IgD-negative memory B cell (primary cell): ENCODE measurements around the gene KANTR. TPM values are rescaled to one million over a fixed set of nuclear protein-coding genes. Genes with fewer than 3 reads are reported as not detected.
"Not testable (repeated sequence)": the region's sequence is repeated elsewhere in the genome, so short reads cannot be mapped to it uniquely, and the experiment has no call there.

ENCODE experiments used
- H3K27ac Mint-ChIP-seq, 3 donors: one replicate each; pipeline ENCODE4 v1.8.0; 2020 to 2022; ENCODE audit warnings: mild to moderate bottlenecking in 3 of 3, mixed read lengths in 3 of 3, moderate library complexity in 1 of 3
- H3K27me3 Mint-ChIP-seq: one replicate; pipeline ENCODE4 v1.8.0; 2021; ENCODE audit warnings: mixed read lengths
- H3K36me3 Mint-ChIP-seq: one replicate; pipeline ENCODE4 v1.8.0; 2020; ENCODE audit warnings: mild to moderate bottlenecking, mixed read lengths
- H3K4me1 Mint-ChIP-seq, 3 donors: one replicate each; pipeline ENCODE4 v1.8.0; 2020 to 2022; ENCODE audit warnings: mixed read lengths in 3 of 3, mild to moderate bottlenecking in 1 of 3
- H3K4me3 Mint-ChIP-seq, 4 donors: one replicate each; pipeline ENCODE4 v1.8.0; 2020 to 2022; ENCODE audit warnings: mild to moderate bottlenecking in 4 of 4, mixed read lengths in 4 of 4, moderate library complexity in 3 of 4
- H3K9me3 Mint-ChIP-seq, 3 donors: one replicate each; pipeline ENCODE4 v1.8.0; 2020 to 2021; ENCODE audit warnings: mixed read lengths in 3 of 3, mild to moderate bottlenecking in 1 of 3
- polyA plus RNA-seq: library from polyadenylated mRNA; unstranded; fragments of 300-500 nt; fragmentation: Illumina TruSeq; gene quantifications from one replicate; pipeline ENCODE4 v1.2.3, GENCODE V29; 2021

The KANTR gene
- polyA plus RNA-seq, 1 donor from 2014 or later = 1.9 TPM

GRCh38 chrX:53133400-53133799 lies 39.5 kb downstream of the KANTR start:
- H3K4me1 Mint-ChIP-seq = no peaks in the 10 kb centered on the region
- peaks cover 1% of the 10 kb centered on the region for H3K27me3 Mint-ChIP-seq
- no peak overlapping the region for H3K27ac Mint-ChIP-seq
- H3K4me3 Mint-ChIP-seq = no peak overlapping the region
- no peaks in the 10 kb centered on the region for H3K9me3 Mint-ChIP-seq
- peaks cover 8% of the 10 kb centered on the region for H3K36me3 Mint-ChIP-seq

- no peak overlapping the region for H3K27ac Mint-ChIP-seq
- H3K27me3 Mint-ChIP-seq = peaks cover 1% of the 10 kb centered on the region
- no peaks in the 10 kb centered on the region for H3K4me1 Mint-ChIP-seq
- H3K4me3 Mint-ChIP-seq = no peak overlapping the region
- H3K9me3 Mint-ChIP-seq = no peaks in the 10 kb centered on the region
- peaks cover 10% of the 10 kb centered on the region for H3K36me3 Mint-ChIP-seq
Observed at GRCh38 chrX:53135581-53135980, 41.6 kb downstream of the KANTR start.

- no peak overlapping the region for H3K27ac Mint-ChIP-seq
- peaks cover 6% of the 10 kb centered on the region for H3K36me3 Mint-ChIP-seq
- H3K4me1 Mint-ChIP-seq = no peaks in the 10 kb centered on the region
- no peaks in the 10 kb centered on the region for H3K27me3 Mint-ChIP-seq
- peaks cover 0 to 2% (median 0%) of the 10 kb centered on the region in 3 donors for H3K9me3 Mint-ChIP-seq
- H3K4me3 Mint-ChIP-seq = no peak overlapping the region
Observed at GRCh38 chrX:53153581-53153980, 59.6 kb downstream of the KANTR start.

GRCh38 chrX:53155512-53156206 lies 61.7 kb downstream of the KANTR start:
- Mint-ChIP-seq H3K27me3 (no peaks in the 10 kb centered on the region), H3K4me3 (no peak overlapping the region), H3K27ac (no peak overlapping the region), H3K4me1 (no peaks in the 10 kb centered on the region), H3K36me3 (peaks cover 9% of the 10 kb centered on the region), H3K9me3 (peaks cover 0 to 2% (median 0%) of the 10 kb centered on the region in 3 donors)

GRCh38 chrX:53156207-53156596 lies 62.3 kb downstream of the KANTR start:
- H3K4me1 Mint-ChIP-seq = no peaks in the 10 kb centered on the region
- H3K9me3 Mint-ChIP-seq = no peaks in the 10 kb centered on the region
- no peak overlapping the region for H3K27ac Mint-ChIP-seq
- H3K4me3 Mint-ChIP-seq = no peak overlapping the region
- no peaks in the 10 kb centered on the region for H3K27me3 Mint-ChIP-seq
- peaks cover 9% of the 10 kb centered on the region for H3K36me3 Mint-ChIP-seq

GRCh38 chrX:53159184-53159583 lies 65.2 kb downstream of the KANTR start:
- Mint-ChIP-seq H3K27ac (no peak overlapping the region), H3K36me3 (peaks cover 4% of the 10 kb centered on the region), H3K9me3 (no peaks in the 10 kb centered on the region), H3K4me3 (no peak overlapping the region), H3K27me3 (no peaks in the 10 kb centered on the region), H3K4me1 (no peaks in the 10 kb centered on the region)

- peaks cover 4% of the 10 kb centered on the region for H3K36me3 Mint-ChIP-seq
- no peaks in the 10 kb centered on the region for H3K27me3 Mint-ChIP-seq
- no peak overlapping the region for H3K4me3 Mint-ChIP-seq
- H3K9me3 Mint-ChIP-seq = no peaks in the 10 kb centered on the region
- peak overlapping the region in 2 of 3 donors; percentile 15 to 43 for H3K27ac Mint-ChIP-seq
- H3K4me1 Mint-ChIP-seq = no peaks in the 10 kb centered on the region
Observed at GRCh38 chrX:53160297-53160983, 66.5 kb downstream of the KANTR start.

- Mint-ChIP-seq H3K4me3 (no peak overlapping the region), H3K4me1 (no peaks in the 10 kb centered on the region), H3K36me3 (peaks cover 4% of the 10 kb centered on the region), H3K9me3 (no peaks in the 10 kb centered on the region), H3K27me3 (no peaks in the 10 kb centered on the region), H3K27ac (no peak overlapping the region)
Observed at GRCh38 chrX:53163436-53163835, 69.5 kb downstream of the KANTR start.

GRCh38 chrX:53164566-53164965 lies 70.6 kb downstream of the KANTR start:
- H3K27me3 Mint-ChIP-seq, H3K9me3 Mint-ChIP-seq, H3K4me3 Mint-ChIP-seq, H3K36me3 Mint-ChIP-seq, H3K27ac Mint-ChIP-seq, H3K4me1 Mint-ChIP-seq: not testable (repeated sequence)

- Mint-ChIP-seq H3K4me3 (no peak overlapping the region), H3K9me3 (no peaks in the 10 kb centered on the region), H3K4me1 (no peaks in the 10 kb centered on the region), H3K27me3 (no peaks in the 10 kb centered on the region), H3K27ac (no peak overlapping the region), H3K36me3 (peaks cover 6% of the 10 kb centered on the region)
Observed at GRCh38 chrX:53166103-53166502, 72.2 kb downstream of the KANTR start.

GRCh38 chrX:53171356-53171755 lies 77.4 kb downstream of the KANTR start:
- H3K4me1 Mint-ChIP-seq = peaks cover 0 to 3% (median 0%) of the 10 kb centered on the region in 3 donors
- peaks cover 0 to 9% (median 3%) of the 10 kb centered on the region in 3 donors for H3K9me3 Mint-ChIP-seq
- no peak overlapping the region for H3K4me3 Mint-ChIP-seq
- no peak overlapping the region for H3K27ac Mint-ChIP-seq
- no peaks in the 10 kb centered on the region for H3K27me3 Mint-ChIP-seq
- H3K36me3 Mint-ChIP-seq = peaks cover 22% of the 10 kb centered on the region

Other genes starting within 250 kb of the KANTR start
- gene XAGE3, start 226.1 kb upstream of the KANTR start, polyA plus RNA-seq = not detected
- 7.4 TPM for gene FAM156B, start 196.8 kb upstream of the KANTR start, polyA plus RNA-seq
- 3.8 TPM for gene FAM156A, start 135.6 kb upstream of the KANTR start, polyA plus RNA-seq
- not detected for gene GPR173, start 45.4 kb upstream of the KANTR start, polyA plus RNA-seq
- 19.3 TPM for gene TSPYL2, start 11.8 kb upstream of the KANTR start, polyA plus RNA-seq
- 35.4 TPM for gene KDM5C, start 131.1 kb downstream of the KANTR start, polyA plus RNA-seq
- not detected for gene IQSEC2, start 187.4 kb downstream of the KANTR start, polyA plus RNA-seq